Measurements from ENCODE around the gene GRB10. TPM values are rescaled to one million over a fixed set of nuclear protein-coding genes. Genes with fewer than 3 reads are reported as not detected.

GRB10 gene
- polyA plus RNA-seq, 2 of the 4 experiments (the other 2 are of a cell fraction), result 23.2 to 37.0 TPM

- no peak for TF ChIP-seq RARB (CRISPR knock-in tag; IDR thresholded peaks at IDR 0.05)
- TF ChIP-seq CEBPB (IDR thresholded peaks at IDR 0.05), result no peak
- no peak for TF ChIP-seq KDM5A (IDR thresholded peaks at IDR 0.05)
- TF ChIP-seq RFX5 (IDR thresholded peaks at IDR 0.05), result no peak
- no peak for TF ChIP-seq USF2 (IDR thresholded peaks at IDR 0.05)
- no peak for TF ChIP-seq CHD2 (IDR thresholded peaks at IDR 0.05; ENCODE audit: low read length, partially characterized antibody)
- no peak for TF ChIP-seq NFE2L2 (conservative IDR thresholded peaks at IDR 0.05; ENCODE audit: low read length)
- TF ChIP-seq FOSL2 (IDR thresholded peaks at IDR 0.05), result no peak
- no peak for TF ChIP-seq FOSL2 (CRISPR knock-in tag; IDR thresholded peaks at IDR 0.05)
- no peak for TF ChIP-seq HMGXB4 (CRISPR knock-in tag; IDR thresholded peaks at IDR 0.05; ENCODE audit: borderline replicate concordance)
- TF ChIP-seq HOXB5 (CRISPR knock-in tag; IDR thresholded peaks at IDR 0.05), result no peak
- no peak for TF ChIP-seq EHF (CRISPR knock-in tag; IDR thresholded peaks at IDR 0.05)
- Histone ChIP-seq H3K4me1 (peaks cover 52% of the 10 kb centered on the region), H3K4me3 (no peak overlapping the region), H3K27ac (0 out of 6 replicates have a peak overlapping the region, but pooled peaks of 1 of the 2 experiments have one; percentile 20), H3K9me3 (no peaks in the 10 kb centered on the region), H3K4me2 (peak overlapping the region; percentile 7; the same call in 1 of the 3 replicates)
- ChIA-PET CTCF (interaction anchor here (2.2 kb wide), 1 partner anchor 427 kb away, joined by 14 read pairs; no protein-coding TSS in a partner anchor), POLR2A (no interaction called here)
- 85% methylated on average over 4 of the region's 4 CpGs for WGBS (ENCODE audit: missing lambda C conversion rate)
- no peak for FAIRE-seq
- peak in 1 of 2 experiments; percentile 35 for DNase-seq (ENCODE audit: low read depth in 1 of 2, low spot score in 1 of 2)
- peak in 1 of 2 experiments; percentile 37; a peak in 2 of 6 replicates for ATAC-seq
Measured at GRCh38 chr7:50714857-50715256, 67.8 kb downstream of the GRB10 start.

GRCh38 chr7:50713123-50713965 is 69.4 kb downstream of the GRB10 start:
- Histone ChIP-seq H3K4me3 (no peak overlapping the region), H3K4me1 (peaks cover 57% of the 10 kb centered on the region), H3K4me2 (no peak overlapping the region), H3K9me3 (no peaks in the 10 kb centered on the region), H3K27ac (no peak overlapping the region; a peak in 1 of 6 replicates)
- DNase-seq (ENCODE audit: low read depth in 1 of 2, low spot score in 1 of 2) (no peak), FAIRE-seq (no peak), ATAC-seq (no peak)
- 79% methylated on average over 5 of the region's 5 CpGs for WGBS (ENCODE audit: missing lambda C conversion rate)
- ChIA-PET POLR2A (no interaction called here), CTCF (interaction anchor here (0.9 to 1.3 kb wide), 2 partner anchors 82 to 354 kb away, joined by 3 read pairs; no protein-coding TSS in a partner anchor)
- TF ChIP-seq SREBF2 (IDR thresholded peaks at IDR 0.05) (no peak), NR3C1 (IDR thresholded peaks at IDR 0.05) (no peak), RAD21 (conservative IDR thresholded peaks at IDR 0.05 in 1 of 2, IDR thresholded peaks at IDR 0.05 in 1 of 2) (no peak), HMGXB4 (CRISPR knock-in tag; IDR thresholded peaks at IDR 0.05; ENCODE audit: borderline replicate concordance) (no peak)

Data from A549 (cell line).